Stimulated activated CD8-positive, alpha-beta memory T cell treated with anti-CD3 and anti-CD28 coated beads, Interleukin-7, amount 100 ng/mL, for 48 hours (primary cell): Measurements from ENCODE around the gene CCDC187.
"Not testable (repeated sequence)": the region's sequence is repeated elsewhere in the genome, so short reads cannot be mapped to it uniquely, and the experiment has no call there.

Source experiments
- DNase-seq, 2 donors: peaks; one replicate each; pipeline ENCODE4 v3.0.0-alpha.2; 2020; ENCODE audit warnings: low read depth in 1 of 2; ENCODE audit errors: extremely low read depth in 1 of 2

The CCDC187 gene

DNA sequence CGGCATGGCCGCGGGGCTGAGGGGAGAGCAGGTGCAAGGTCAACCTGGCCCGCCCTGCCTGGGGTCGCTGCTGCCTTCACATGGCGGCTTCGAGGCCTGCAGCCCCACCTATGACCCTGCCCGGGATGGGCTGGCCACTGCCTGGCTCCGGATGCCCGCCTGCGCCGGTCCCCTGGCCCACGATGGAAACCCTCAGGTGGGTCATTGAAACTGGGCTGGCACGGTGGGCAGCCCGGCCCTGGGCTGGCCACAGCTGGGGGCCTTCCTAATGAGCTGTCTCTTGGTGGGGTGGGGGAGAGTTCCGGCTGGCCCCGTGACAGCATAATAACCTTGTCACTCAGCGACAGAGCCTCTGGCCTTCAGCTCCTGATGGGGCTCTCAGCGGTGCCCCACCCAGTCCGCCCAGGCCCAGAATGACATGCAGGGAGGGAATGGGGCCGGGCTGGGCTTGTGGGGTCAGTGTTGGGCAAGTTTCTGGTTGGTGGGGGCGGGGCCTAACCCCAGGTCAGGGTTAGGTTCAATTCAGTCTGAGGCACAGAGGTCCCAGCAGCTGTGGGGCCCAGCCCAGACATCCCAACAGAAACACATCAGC, at the start of gene CCDC187:
Gene CCDC187, minus strand, starts transcription at position 270 of the 592 bp plus-strand sequence. Its CDS starts 264 bp downstream, at position 6.
- DNase-seq, result no peak

- no peak for DNase-seq
Observed at GRCh38 chr9:136353088-136353487, 49.2 kb upstream of the CCDC187 start.

- no peak for DNase-seq
Observed at GRCh38 chr9:136352682-136353081, 48.8 kb upstream of the CCDC187 start.

- not testable (repeated sequence) for DNase-seq
Observed at GRCh38 chr9:136351868-136352267, 48.0 kb upstream of the CCDC187 start.

DNA sequence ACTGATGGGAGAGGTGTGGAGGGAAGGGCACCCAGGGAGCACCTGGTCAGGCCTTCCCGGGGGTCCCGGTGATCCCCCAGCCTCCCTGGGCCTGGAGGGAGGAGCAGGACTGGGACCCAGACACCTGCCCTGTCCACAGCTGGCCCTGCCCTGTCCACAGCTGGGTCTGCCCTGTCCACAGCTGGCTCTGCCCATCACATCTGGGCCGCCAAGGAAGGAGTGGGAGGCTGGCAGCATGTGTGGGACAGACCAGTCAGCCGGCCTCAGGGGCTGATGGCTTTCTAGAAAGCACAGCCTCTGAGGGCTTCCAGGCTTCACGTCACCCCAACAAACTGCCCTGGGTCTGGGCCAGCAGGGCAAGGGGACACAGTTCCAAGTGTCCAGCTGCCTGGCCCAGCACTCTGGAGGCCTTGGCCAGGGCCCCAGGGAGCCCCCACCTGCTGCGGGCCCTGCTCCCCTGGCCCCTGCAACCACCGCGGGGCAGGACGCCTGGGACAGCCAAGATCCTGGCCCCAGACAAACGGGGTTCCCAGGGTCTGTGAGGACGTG, 47.4 kb upstream of the CCDC187 start:
- DNase-seq, result no peak

GRCh38 chr9:136349546-136349945, 45.7 kb upstream of the CCDC187 start:
- DNase-seq, result no peak

DNA sequence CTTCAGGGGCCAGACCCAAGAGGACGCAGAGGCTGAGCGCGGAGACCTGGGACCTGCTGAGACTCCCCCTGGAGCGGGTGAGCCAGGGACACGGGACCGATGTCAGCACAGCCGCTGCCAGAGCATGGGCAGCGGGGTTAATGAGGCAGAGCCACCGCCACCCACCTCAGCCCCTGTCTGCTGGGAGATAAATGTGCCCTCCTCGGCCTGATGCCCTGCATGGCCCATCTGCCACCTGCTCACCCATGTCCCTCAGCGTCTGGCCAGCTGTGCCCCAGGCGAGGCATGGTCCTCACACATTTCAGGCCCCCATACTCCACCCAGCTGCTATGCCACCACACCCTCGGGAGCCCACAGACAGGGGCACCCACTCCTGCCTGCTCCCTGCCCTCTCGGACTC, 44.8 kb upstream of the CCDC187 start:
- DNase-seq, result no peak

DNA sequence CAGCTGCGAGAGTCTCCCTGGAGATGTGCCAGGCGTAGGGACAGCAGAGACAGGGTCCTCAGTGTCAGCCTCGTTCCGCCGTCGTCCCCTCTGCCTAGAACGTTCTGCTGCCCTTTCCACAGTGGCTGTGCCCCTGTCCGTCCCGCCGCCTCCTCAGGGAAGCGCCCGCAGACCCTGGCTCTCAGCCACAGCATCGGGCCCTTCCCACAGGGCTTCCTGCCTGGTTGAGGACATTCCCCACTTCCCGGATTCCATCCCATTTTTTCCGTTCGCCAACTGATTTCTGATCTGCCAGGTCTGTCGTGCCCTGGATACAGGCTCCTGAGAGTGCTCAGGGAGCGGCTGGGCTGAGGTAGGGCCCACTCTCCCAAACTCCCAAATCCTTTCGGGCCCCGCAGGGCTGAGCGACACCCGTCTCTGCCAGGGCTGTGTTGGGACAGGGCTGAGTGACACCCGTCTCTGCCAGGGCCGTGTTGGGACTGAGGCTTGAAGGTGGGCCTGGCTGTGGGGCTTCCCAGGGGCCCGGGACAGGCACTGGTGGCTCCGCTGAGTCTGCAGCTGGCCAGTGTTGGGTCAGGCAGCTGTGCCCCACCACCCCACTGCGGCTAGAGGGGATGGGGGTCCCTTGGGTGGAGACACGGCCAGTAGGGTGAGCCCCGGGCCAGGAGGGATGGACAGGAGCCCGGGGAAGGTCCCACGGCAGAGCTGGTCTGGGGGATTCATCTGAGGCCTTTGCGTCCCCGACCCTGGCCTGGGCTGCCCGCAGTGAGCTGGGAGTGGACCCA, 43.8 kb upstream of the CCDC187 start:
- no peak for DNase-seq

DNA sequence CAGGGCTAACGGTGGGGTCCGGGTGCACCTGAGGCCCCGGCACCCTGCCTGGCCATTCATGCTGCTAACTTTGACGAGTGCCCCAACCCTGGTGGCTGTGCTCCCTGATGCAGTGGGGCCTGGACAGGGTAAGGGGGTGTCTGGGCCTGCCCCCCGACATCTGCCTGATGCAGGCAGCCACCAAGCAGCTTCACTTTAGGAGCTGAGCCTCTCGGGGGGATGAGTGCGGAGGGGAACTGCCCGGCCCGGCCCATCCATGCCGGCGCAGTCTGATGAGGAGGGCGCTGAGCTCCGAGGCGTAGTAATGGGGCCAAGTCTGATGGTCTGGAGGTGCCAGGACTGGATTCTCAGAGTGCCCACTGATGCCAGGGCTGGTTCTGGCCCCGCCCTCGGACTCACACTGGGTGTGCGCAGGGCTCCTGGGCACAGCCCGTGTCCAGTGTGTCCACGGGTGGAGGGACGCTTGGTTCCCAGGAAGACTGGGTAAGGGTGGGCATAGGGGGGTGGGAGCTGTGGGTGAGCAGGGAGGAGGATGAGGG, 43.1 kb upstream of the CCDC187 start:
- DNase-seq, result no peak

GRCh38 chr9:136346157-136346481, 42.2 kb upstream of the CCDC187 start:
- DNase-seq, result no peak

GRCh38 chr9:136345281-136346156, 41.6 kb upstream of the CCDC187 start:
- DNase-seq, result no peak

DNA sequence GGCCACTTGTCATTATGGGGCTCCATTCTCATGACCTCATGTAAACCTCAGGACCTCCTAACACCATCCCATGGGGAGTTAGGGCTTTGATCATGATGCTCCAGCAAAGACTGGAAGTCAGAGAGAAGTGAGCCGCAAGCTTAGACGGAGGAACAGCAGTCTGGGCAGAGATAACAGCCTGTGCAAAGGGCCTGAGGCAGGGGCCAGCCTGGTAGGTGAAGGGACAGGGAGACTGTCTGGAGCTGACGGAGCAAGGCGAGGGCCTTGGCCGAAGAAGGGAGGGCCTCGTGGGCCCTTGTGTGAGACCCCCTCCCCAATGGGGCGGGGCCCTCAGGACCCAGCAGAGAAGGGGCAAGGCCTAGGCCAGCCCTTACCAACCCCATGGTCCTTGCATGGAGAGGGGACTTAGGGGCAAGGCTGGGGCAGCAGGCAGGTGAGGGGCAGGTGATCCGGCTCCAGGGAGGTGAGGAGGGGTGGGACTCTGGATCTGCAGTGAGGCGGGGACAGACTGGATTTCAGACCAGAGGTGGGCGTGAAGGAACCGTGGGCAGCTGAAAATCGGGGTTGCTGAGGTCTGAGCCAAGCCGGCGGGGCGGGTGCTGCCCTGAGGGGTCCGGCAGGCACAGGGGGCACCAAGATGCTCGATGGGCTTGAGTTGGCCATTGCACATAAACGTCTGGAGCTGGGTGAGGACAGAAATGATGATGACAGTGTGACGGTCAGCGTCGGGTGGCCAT, 40.8 kb upstream of the CCDC187 start:
- DNase-seq, result no peak

GRCh38 chr9:136343884-136344269, 40.0 kb upstream of the CCDC187 start:
- no peak for DNase-seq

- DNase-seq, result no peak
Observed at GRCh38 chr9:136343121-136343883, 39.4 kb upstream of the CCDC187 start.

DNA sequence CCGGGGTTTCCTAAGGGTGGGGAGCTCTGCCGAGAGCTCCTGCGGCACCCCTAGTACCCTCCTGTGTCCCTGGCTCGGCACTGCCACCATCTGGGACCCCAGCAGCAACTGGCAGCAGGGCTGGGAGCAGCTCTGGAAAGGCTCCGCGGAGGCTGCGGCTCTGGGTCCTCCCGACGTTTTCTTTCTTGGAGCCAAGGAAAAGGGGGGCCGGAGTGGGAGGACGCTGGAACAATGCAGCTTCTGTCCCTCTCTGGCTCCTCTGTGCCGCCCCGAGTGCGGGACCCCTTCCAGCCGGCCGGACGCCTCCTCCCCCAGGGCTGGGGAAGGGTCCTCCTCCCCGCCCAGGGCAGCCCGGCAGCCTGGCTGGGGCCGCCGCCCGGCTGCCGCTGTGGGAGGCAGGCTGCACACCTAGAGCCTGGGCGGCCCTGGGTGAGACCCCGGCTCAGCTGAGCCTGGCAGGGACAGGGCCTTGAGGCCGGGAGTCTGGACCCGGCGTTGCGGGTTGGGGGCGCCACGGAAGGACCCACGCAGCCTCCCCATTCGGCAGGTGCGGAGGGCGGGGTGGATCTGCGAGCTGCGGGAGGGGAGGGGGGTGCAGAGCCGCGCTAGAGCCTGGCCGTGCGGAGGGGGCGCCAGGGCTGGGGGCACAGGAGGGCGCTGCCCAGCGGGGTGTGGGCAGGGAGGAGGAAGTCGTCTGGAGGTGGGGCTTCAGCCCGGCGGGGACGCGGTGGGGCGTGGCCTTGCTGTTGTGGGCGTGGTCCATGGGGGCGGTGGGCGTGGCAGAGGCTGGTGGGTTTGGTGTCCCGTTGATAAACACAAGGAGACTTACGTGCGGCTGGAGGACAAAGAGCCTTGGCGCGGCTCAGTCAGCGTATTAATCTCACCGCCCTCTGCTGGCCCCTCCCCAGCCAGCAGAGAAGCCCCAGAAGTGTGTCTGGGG, 38.6 kb upstream of the CCDC187 start:
- DNase-seq, result peak; percentile 47 to 61

GRCh38 chr9:136341769-136342168, 37.9 kb upstream of the CCDC187 start:
- DNase-seq, result no peak

DNA sequence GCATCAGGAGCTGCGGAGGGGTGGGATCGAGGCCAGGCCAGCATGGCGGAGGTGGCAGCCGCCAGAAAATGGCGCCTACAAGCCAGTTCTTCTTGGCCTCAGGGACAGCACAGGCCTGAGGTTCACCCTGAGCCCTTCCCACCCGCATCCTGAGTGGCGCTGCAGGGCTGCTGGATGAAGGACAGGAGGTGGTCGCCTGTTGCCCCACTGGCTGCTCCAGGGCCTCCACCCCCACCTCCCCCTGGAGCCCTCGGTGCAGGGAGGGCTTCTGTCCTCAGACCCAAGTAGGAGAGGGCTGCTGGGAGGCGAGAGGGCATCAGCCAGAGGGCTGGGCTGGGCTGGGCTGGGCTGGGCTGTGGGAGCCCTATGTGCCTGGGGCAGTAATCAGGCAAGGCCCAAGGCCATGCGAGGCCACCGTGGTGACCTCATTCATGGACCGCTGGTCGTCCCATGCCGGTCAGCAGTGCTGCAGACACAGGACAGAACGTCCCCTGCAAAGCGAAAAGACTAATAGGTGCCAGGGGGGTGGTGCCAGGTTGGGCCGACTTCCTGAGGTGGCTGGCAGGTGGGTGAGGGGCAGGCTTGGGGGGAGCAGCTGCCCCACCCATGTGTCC, 37.3 kb upstream of the CCDC187 start:
- DNase-seq, result no peak

- no peak for DNase-seq
Observed at GRCh38 chr9:136340356-136341041, 36.6 kb upstream of the CCDC187 start.
